ENCODE measurements around the gene CST11.
"Not testable (repeated sequence)": the region's sequence is repeated elsewhere in the genome, so short reads cannot be mapped to it uniquely, and the experiment has no call there.

GRCh38 chr20:23472306-23472705, 19.6 kb upstream of the CST11 start:
- not testable (repeated sequence) for TF ChIP-seq CTCF (IDR thresholded peaks at IDR 0.05; ENCODE audit: low read depth, low read length, poor library complexity, severe bottlenecking); EZH2phosphoT487 (IDR thresholded peaks at IDR 0.05; ENCODE audit: borderline replicate concordance, low read length)

Data from DOHH2 (cell line).